ENCODE data around the gene RUFY2.

RUFY2 gene

DNA sequence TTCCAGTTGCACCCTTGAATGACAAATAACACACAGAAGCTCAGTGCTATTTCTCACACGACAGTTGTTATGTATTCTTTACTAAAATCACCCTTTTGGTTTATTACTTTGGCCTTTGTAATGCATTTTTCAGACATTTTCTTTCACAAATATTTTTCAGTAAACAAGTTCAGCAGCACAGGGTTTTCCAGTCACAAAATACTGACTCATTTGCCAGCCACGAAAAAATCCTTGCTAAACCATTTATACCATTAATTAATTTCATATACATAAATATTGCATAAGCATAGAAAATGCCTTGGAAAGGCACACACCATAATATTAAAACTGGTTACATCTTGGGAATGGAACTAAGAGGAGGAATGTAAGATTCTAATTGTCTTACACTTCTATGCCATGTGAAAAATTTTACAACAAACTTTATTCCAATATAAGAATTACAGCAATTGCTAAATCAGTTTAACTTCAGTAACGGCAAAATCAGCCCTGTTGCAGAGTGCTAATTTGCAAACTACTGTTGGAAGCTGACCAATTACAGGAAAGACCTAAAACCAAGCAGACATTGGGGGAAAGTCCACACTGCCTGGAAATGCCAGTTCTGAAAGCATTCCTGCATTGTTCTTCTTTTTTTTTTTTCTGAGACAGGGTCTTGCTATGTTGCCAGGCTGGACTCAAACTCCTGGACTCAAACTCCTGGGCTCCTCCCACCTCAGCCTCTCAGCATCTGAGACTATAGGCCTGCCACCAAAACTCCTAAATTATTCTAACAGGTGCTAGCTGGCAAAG is 42.8 kb downstream of the RUFY2 start:
- DNase-seq (ENCODE audit: low spot score), result no peak

- no peak for DNase-seq (ENCODE audit: low spot score)
Observed at GRCh38 chr10:68362590-68362989, 44.5 kb downstream of the RUFY2 start.

DNA sequence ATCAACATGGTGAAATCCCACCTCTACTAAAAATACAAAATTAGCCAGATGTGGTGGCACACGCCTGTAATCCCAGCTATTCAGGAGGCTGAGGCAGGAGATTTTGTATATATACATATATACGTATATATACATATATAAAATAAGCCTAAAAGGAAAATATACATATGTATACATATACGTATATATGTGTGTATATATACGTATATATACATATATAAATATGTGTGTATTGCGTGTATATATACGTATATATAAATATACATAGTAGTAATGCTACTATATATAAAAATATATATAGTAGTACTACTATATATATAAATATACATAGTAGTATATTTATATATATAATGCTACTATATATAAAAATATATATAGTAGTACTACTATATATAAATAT is 47.9 kb downstream of the RUFY2 start:
- DNase-seq (ENCODE audit: low spot score), result no peak

- no peak for DNase-seq (ENCODE audit: low spot score)
Observed at GRCh38 chr10:68353537-68353936, 53.5 kb downstream of the RUFY2 start.

GRCh38 chr10:68348265-68348741 is 58.8 kb downstream of the RUFY2 start:
- peak; percentile 19 for DNase-seq (ENCODE audit: low spot score)

DNA sequence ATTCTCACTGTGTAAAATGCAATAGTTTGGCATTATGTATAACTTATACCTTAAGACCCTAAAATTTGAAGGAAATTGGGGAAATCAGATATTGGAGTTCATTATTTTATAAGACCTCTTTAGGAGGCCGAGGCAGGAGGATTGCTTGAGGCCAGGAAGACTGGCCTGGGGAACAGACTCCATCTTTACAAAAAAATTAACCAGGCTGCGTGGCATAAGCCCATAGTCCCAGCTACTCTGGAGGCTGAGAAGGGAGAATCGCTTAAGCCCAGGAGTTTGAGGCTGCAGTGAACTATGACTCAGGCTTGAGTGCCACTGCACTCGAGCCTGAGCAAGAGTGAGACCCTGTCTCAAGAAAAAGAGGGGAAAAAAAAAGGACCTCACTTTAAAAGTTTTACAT is 60.3 kb downstream of the RUFY2 start:
- DNase-seq (ENCODE audit: low spot score), result no peak

- no peak for DNase-seq (ENCODE audit: low spot score)
Observed at GRCh38 chr10:68345621-68346020, 61.5 kb downstream of the RUFY2 start.

- DNase-seq (ENCODE audit: low spot score), result no peak
Observed at GRCh38 chr10:68342909-68343516, 64.1 kb downstream of the RUFY2 start.

DNA sequence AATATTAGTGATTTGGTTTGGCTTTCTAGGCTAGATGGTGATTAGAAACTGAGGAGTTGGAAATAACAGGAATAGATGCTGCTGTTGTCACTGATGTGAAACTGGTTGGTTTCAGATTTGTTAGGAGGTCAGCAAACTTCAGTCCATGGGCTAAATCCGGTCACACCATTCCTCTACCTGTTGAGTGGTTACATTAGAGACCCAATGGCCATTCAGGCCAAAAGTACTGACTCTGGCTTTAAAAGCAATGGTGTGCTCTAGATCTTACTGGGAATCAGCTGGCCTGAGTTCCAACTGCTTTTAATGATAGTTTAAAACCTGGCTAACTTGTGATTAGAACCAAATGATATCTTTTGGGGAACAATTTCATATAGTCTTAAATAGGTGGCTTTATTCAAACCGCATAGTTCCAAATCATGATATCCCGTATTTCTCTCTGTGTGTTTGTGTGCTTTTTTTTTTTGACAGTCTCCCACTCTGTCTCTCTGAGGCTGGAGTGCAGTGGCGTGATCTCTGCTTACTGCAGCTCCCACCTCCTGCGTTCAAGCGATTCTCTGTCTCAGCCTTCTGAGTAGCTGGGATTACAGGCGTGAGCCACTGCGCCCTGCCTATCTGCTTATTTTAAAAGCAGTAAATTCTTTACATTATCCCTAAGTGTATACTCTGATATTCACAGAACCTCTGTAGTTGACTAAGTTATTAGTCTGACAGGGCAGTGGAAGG is 66.6 kb downstream of the RUFY2 start:
- no peak for DNase-seq (ENCODE audit: low spot score)

DNA sequence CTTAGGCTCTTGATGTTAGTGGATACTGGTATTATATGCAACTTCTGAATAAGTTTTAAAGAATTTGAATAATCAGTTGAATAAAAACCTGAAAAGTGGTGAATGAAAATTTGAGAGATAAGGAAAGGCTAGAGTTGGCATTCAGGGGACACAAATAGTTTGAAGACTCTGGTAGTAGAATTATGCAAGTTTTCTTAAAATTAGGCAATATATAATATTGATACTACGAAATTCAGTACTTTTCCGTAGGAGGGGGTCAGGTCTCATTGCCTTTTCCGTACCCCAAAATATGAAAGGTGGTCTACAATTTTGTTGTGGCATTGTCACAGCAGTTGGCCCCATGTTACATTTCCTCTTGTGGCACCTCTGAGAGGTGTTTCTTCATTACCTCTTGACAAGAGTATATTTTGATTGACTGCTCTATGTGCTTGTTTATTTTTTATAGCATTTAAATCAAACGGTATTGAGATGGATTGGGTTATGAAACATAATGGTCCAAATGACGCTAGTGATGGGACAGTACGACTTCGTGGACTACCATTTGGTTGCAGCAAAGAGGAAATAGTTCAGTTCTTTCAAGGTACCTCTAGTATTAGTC is 70.2 kb downstream of the RUFY2 start:
- no peak for DNase-seq (ENCODE audit: low spot score)

DNA sequence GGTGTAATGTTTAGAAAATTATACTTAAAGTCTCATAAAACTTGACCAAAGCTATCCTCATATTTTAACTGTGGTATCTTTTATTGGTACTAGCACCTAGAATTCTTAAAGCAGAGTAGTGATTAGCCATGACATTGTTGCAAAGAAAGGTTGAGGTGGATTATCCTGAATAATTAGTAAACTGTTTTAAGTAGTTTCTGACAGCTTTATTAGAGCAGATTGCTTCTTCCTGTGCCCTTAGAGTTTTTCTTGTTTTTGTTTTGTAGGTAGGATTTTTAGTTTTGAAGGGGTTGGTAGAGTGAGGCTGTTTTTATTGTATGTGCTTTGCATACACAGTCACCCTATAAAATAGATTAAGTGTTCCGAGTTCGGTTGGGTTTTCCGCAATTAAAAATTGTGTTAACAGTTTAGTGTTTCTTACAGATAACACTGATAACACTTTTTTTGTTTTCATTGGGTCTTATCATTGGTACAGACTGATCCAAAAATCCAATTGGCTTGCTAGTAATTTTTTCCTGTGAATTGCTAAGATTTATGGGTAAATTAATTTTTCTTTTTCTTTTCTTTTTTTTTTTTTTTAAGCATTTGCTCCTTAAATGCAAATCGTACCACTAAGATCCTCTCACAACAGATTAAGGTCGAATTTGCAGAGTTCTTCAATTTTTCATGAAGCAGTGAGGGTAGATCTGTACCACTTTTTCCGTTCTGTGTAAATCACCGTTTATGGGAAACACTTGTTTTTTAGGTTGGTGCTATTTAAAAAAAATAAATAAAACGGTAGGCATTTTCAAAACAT is 72.2 kb downstream of the RUFY2 start:
- no peak for DNase-seq (ENCODE audit: low spot score)

GRCh38 chr10:68333440-68334431 is 73.3 kb downstream of the RUFY2 start:
- DNase-seq (ENCODE audit: low spot score), result no peak

GRCh38 chr10:68333058-68333395 is 74.0 kb downstream of the RUFY2 start:
- DNase-seq (ENCODE audit: low spot score), result peak; percentile 14

DNA sequence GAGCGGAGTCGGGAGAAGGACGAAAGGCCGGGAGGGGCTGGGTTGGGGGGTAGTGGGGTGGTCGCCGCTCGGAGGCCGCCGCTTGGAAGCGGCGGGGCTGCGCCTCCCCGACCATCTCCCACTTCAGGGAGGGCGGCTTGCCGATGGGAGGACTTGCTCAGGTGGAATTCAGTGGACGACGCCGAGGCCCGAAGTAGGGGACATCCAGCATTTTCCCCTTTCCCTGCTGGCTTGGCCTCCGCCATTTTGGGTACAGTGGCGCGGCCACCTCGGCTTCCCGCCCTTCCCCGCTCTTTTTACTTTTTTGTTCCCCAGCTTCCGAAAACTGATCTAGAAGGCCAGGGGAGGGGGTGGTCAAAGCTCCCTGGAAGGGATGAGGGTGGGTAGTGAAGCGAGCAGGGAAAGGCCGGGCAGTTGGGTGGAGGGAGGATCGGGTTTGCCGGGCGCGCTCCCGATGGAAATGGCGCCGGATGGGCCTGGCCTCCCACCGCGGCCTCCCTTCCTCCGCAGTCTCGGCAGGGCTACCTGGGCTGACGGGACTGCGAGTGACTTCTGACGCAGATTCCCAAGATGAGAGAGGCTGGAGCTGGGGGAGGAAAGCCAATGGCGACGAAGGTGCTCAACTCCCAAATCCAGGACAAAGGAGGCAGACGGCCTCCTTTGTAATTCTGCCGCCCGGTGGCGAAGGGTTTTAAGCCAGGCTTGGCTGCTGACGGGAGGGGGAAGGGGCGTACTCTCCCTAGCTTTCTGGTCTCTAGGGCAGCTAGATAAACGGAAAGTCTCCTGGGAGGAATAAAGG is 74.6 kb downstream of the RUFY2 start, which contains the start of gene PBLD:
Gene PBLD, minus strand, starts transcription at position 670 of the 799 bp plus-strand sequence. CDS start 26,084 bp downstream, outside the sequence.
- peak; percentile 51 for DNase-seq (ENCODE audit: low spot score)

GRCh38 chr10:68331455-68332258 is 75.4 kb downstream of the RUFY2 start, which contains the start of gene HNRNPH3:
Gene HNRNPH3 (plus strand): TSS chr10:68332064. CDS start chr10:68337222, 5,158 bp downstream.
- peak; percentile 94 for DNase-seq (ENCODE audit: low spot score)

DNA sequence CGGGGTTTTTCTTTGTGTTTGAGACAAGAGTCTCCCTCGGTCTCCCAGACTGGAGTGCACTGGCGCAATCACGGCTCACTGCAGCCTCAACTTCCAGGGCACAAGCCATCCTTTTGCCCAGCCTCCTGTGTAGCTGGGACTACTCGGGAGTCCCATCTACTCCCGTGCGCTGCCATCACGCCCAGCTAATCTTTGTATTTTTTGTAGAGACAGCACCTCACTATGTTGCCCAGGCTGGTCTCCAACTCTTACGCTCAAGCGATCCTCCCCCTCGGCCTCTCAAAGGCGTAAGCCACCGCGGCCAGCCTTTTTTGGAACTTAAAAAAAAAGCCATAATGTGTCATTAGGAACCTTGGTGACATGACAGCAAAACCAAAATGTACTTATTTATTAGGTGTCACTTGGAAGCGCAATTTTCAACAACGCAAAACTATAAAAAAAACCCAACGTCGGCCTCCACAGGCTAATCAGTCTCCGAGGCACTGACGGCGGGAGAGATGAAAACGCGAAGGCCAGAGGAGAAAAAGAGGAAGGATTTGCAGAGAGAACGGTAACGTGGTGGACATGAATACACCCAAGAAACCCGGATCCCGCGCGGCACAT is 76.1 kb downstream of the RUFY2 start:
- DNase-seq (ENCODE audit: low spot score), result no peak

DNA sequence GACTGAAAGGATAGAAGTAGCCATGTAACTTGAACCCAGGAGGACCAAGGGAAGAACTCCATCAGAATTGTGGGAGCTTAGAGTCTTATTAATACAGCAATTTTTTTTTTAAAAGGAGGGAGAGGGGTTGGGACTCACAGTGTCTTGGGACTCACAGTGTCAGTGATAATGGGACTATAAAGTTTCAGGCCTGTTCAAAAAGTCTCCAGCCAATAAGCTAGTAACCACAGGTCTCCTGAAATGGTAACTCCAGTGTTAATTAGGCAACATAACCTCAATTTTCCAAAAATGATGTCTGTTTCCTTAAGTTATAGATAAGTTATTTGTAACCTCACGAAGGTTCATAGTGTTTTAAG is 77.6 kb downstream of the RUFY2 start:
- no peak for DNase-seq (ENCODE audit: low spot score)

Measured in hepatic stellate cell (primary cell).